ENCODE measurements around the gene UBE3C.

- no peak for TF ChIP-seq CTCF (IDR thresholded peaks at IDR 0.05; ENCODE audit: low read length)
- TF ChIP-seq EZH2 (optimal IDR thresholded peaks at IDR 0.05; ENCODE audit: low read depth, low read length): no peak
Measured at GRCh38 chr7:157160433-157160832, 21.7 kb downstream of the UBE3C start.

All from MM.1S (cell line).